Activated CD4-positive, alpha-beta T cell treated with anti-CD3 and anti-CD28 coated beads, Interleukin-2, amount 50 U/mL, for 4 hours (primary cell): ENCODE results near the gene RBMS1.

ENCODE experiments used
- DNase-seq, 2 experiments: peaks; one replicate each; pipeline ENCODE4 v3.0.0-alpha.2; 2020

RBMS1 gene

GRCh38 chr2:160268151-160268781, 225.3 kb downstream of the RBMS1 start:
- DNase-seq = no peak

DNA sequence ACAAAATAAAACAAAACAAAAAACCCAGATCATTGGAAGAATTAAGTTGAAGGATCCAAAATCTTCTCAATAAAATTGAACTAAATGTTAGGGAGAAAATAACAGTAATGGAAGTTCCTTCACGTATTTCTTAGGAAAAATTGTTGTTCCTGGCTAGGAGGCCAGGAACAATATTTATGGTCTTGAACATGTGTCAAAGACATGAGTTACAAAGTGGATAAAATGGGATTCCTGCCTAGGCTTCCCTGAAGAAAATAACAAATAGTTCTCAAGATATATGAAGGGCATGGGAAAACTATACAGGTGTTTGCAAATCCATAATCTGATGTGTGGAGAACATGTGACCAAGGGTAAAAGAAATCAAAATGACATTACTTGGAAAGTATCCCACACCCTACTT, 225.9 kb downstream of the RBMS1 start:
- DNase-seq = no peak

- no peak for DNase-seq
Observed at GRCh38 chr2:160267022-160267421, 226.6 kb downstream of the RBMS1 start.

GRCh38 chr2:160266037-160266551, 227.5 kb downstream of the RBMS1 start:
- DNase-seq = no peak

DNA sequence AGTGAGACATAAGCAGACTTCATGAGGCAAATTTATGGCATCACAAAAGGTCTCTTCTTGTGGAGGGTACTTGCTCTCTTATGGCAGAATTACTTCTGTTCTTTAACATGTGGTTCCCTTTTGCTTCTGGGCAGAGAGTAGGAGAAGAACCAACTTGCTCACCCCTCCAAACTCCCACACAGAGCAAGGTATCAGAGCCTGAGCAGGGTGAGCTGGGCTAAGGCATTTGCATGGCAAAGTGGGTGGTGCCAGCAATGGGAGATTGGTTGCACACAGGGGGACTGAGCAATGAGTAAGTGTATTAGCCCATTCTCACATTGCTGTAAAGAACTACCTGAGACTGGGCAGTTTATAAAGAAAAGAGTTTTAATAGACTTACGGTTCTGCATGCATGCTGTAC, 229.3 kb downstream of the RBMS1 start:
- no peak for DNase-seq

DNA sequence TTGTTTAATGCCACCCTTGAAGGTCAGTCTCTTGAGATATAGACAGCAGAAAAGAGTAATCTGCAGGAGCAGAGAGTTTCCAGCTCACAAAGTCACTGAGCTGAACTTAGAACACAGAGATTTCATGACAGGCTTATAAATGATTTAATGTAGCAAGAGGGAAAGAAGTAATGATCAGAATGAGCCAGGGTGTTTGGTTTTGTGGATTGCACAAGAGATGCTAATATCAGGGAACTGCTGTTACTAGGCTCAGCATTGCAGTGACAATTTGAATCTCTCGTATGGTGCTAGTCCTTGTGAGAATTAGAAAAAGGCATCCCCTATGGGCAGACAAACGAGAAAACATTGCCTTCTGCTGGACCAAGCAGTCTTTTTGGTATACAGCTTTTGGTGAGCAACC, 231.9 kb downstream of the RBMS1 start:
- DNase-seq = no peak

DNA sequence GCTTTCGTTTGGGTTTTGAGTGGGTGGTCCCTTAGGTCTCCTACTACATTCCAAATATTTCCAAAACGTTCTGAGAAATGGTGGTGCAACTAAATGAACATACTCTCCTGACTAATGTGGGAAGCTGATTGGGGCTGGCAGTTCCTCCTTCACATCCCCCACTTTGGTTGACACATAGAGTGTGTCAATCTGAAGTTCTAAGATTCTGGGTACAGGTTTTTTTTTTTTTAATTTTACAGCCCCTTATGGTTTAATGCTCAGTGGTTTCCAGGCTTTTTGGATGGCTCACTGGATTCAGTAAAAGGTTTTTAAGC, 235.2 kb downstream of the RBMS1 start:
- DNase-seq = no peak

GRCh38 chr2:160257743-160258491, 235.7 kb downstream of the RBMS1 start:
- no peak for DNase-seq

DNA sequence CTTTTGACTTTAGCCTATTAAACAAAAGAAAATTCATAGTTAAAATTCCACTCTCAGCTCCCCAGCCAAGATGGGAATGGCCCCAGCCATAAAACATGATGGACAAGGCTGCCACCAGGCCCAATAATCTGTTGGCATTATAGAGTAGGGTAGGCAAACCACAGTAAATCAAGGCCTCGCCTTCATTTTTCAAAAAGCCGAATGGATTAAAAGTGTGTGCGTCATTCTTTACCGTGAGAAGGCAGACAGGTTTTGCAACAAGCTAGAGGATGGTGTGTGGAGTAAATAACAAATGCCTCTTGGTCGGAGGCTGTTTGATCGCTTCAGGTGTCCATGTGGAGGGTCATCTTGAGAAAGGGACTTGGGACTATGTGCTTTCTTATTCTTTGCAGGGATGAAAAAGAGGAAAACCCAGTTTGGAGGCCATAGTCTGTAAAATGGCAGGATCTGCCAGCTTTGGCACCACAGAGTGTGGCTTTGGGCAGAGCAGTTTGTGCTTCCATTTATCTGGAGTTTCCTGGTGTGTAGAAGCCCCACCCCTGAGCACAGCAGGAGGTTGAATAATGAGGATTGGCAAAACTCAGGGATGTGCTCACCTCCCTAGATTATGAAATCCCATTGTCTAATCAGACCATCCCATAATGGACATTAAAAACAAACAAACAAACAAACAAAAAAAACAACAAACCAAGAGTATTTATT, 236.4 kb downstream of the RBMS1 start:
- DNase-seq = no peak

DNA sequence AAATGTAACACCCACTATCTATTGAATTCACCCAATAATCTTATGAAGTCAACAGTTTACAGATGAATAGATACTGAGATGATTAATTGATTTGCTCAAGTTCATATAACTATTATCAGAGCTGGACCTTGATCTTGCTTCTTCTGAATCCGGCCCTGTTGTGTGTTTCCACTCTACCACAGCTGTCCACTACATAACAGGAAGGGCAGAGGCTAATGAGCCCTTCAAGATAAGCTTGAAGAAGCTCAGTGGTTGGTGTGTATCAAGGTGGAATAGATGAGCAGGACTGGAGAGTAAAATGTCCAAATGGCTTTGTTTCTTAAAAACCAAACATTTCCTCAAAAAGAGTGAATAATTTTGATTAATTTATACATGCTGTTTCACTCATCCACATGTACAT, 237.1 kb downstream of the RBMS1 start:
- DNase-seq = no peak

DNA sequence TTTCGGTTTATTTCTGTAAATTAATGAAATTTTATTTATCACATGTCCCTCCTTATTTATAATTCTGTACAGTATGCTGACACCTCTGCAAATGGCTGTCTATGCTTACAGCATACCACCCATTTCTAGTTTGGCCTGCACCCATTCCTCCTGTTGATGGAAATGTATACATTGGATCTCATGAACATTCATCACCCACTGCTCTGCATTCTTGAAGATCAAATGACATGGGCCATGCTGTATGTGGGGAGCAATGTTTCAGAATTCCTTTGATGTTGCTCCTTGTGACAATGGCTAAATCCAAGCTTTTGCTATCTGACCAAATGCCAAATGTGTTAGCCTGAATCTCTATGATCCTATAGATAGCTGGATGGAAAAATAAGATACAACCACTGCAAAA, 238.2 kb downstream of the RBMS1 start:
- DNase-seq = no peak

- DNase-seq = no peak
Observed at GRCh38 chr2:160254189-160254762, 239.3 kb downstream of the RBMS1 start.

DNA sequence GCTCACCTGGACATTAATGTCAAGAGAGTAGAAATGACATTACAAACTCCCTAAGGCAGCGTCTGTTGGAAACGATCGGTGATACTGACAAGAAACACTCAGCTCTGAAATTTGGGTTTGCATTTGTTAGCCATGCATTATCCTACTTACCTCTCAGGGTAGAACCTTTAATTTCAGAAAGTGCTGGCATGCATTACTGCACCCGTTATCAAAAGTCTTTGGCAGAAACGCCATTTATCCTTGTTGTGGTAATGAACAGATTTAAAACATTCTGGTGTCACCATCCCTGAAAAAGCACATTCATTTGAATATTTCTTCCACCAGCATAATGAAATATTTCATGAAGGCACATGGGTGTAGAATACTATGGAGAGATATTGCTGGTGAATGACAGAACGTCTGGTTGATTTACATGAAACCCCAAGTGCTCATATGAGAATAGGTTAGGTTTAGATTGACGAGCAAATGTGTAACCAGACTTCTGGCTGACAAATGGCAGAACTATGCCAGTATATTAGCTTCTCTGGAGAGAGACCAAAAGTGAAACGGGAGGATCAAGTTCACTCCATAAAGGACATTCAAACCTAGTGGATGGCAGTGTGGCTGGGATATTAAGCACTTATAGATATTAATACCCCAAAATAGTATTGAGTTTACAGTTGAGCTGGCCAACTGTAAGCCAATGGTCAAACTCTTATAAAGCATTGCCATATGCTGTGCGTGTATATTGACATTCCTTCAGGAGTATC, 240.0 kb downstream of the RBMS1 start:
- no peak for DNase-seq

GRCh38 chr2:160252900-160253299, 240.7 kb downstream of the RBMS1 start:
- DNase-seq = no peak

DNA sequence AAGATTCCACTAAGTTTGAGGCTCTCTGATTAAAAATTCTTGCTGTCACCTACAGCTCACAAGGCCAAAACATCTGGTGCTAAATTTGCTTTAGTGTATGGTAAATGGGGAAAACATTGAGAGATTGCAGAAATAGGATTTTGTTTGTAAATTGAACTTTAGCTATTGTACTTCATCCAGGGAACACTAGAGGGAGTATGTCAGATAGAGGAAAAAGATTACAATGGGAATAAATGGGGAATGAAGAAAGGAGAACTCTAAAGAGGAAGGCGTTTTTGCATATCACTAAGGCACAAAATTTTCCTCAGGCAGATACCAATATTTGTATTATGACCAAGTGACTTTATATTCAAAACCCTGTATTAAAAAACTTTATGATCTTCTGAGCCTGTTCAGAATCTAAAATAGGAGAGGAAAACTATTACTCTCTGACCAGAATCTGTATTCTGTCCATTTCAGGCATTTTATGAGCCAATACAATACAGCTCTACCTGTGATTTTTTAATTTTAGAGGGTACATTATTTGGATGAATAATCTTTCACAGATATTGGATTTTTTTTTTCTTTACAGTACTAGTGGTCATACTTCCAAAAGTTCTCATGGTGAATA, 241.2 kb downstream of the RBMS1 start:
- DNase-seq = no peak

DNA sequence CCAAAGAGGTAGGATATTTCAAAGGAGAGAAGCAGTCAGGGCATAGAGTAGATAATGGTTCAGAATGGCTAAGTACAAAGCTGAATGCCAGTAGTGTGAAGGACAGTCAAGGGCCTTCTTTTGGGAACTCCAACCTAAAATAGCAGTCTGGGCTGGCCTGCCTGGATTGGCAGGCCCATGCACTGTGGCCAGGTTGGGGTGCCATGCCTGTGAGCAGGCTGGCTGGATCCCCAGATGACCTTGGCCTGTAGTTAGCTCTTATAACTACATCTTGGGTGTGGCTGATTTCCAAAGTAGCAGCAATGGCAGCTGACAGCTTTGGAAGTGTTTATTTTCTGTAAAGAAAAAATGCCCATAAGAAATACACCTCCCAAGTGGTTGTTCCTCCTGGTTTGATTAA, 242.0 kb downstream of the RBMS1 start:
- no peak for DNase-seq

GRCh38 chr2:160249876-160250275, 243.7 kb downstream of the RBMS1 start:
- DNase-seq = no peak

DNA sequence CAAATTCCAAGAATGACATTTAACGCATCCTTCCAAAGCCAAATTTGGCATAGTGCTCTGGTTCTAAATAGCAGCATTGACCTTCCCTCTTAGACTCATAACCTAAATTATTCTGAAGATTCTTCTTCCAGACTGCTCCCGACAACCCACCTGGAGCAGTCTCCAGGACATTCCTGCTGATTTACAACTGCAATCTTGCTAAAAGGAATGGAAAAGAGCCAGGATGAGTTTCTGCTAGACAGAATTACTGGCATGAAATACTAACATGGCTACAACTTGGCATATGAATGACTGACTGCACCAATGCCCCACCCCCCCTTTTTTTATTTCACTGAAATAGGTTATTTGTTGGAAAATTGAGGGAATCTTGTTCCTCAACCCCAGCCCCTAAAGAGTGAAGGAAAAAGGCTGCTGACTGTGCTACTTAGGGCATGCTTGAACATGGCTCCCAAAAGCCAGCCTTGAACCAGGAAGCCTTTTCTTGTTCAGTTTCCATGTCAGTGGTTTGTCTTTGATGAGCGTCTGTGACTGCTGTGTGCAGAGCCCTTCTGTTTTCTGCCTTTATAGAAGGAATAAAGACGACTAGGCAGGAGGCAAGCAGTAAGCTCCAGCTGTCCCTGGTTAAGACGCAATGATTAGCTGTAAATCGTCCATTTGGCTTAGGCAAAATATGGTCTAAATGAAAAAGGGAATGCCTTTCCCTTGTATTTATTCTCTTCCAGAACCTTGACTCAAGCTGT, 246.1 kb downstream of the RBMS1 start:
- no peak for DNase-seq

DNA sequence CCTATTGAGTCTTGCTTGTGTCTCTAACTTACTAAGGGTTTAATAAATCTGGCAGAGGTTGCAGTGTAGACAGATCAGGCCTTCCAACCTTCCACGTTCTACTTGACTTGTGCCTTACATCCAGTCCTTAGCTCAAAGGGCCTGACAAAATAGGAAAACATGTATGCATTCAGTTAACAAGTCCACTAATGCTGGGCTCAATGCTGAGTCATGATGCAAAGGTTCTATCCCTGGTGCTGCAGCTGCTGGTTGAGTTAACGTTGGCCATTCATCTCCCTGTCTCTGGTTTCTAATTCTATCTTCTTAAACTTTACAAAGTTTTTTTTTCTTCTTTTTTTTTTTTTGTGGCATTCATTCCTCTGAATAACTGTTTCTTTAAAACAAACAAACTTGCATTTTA, 247.3 kb downstream of the RBMS1 start:
- DNase-seq = no peak

DNA sequence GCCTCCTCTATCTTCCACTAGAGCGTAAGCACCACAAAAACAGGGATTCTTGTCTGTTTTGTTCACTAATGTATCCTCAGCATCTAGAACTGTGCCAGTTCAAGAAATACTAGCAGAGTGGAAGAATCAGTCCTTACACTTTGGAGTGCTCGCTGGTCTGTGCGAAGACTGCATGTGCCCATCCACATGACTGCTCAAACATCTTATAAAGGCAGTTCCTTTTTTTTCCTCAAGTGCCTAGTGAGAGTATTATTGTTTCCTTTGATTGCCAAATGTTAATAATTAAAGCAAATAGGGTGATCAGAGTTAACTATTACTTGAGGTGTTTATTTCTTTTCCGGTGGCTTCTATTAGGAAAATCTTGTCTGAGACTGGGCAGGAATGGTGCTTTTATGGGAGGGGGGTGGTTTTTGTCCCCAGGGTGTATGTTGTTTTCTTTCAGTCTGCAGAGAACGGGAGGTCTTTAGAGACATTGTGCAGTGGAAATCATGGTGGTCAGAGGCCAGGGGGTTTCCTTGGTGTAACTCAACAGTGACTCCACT, 247.9 kb downstream of the RBMS1 start:
- DNase-seq = no peak

DNA sequence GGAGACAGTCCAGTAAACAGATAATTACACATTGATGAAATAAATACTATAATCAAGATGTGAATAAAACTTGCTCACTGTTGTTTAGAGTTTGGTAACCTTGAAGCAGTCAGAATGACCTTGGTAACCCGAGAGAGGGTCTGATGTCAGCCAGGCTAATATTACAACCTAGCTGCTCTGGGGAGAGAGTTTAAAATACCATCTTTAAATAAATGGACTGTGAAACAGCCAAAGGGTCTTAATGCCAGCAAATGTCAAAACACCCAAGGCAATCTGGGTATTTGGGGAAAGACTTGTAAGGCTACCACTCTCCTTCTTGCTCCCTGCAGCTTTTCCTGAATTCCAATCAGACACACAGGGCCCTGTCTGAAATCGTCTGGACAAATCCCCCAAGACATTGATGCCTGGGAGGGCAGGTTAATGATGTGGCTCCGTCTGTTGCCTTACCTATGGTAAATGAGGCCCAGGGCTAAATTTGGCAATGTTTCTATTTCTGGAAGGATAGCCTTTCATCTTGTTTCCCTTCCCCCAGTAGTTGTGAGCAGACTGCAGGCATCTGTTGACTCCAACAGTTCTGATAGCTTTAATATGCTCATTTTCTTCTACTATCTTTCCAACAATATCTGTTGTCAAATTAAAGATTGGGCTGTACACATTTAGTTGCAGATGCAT, 250.6 kb downstream of the RBMS1 start:
- DNase-seq = no peak
